ENCODE results near the gene UBASH3A.

UBASH3A gene

GRCh38 chr21:42367367-42368165 lies 36.1 kb upstream of the UBASH3A start:
- H3K4me3 ChIP-seq (ENCODE audit: low read depth in 1 of 2, low read length in 2 of 2): no peak overlapping the region
- H3K9me3 ChIP-seq (ENCODE audit: insufficient read depth, low read length, severe bottlenecking): no peaks in the 10 kb centered on the region
- ATAC-seq (ENCODE audit: insufficient read depth, low read depth): no peak
- H3K9ac ChIP-seq (ENCODE audit: low read depth, low read length): no peak overlapping the region
- no peak overlapping the region for H2AFZ ChIP-seq (ENCODE audit: low read depth, low read length)
- H3K4me2 ChIP-seq (ENCODE audit: insufficient read depth, low read length): no peak overlapping the region
- H3K27ac ChIP-seq (ENCODE audit: low read length): no peak overlapping the region
- no peak for DNase-seq
- no peaks in the 10 kb centered on the region for H3K4me1 ChIP-seq (ENCODE audit: insufficient read depth, low read length)
- H3K27me3 ChIP-seq (ENCODE audit: insufficient read depth, low read length, poor library complexity): no peaks in the 10 kb centered on the region
- H3K79me2 ChIP-seq (ENCODE audit: insufficient read depth, low read length): no peaks in the 10 kb centered on the region
- H3K36me3 ChIP-seq (ENCODE audit: insufficient read depth, low read length): no peaks in the 10 kb centered on the region
- no peaks in the 10 kb centered on the region for H4K20me1 ChIP-seq (ENCODE audit: insufficient read depth, low read length)
- peak; percentile 3 for TF ChIP-seq CTCF (IDR thresholded peaks at IDR 0.05; ENCODE audit: borderline replicate concordance, extremely low read depth, low read length, poor library complexity, severe bottlenecking)
- TF ChIP-seq EZH2 (IDR thresholded peaks at IDR 0.05; ENCODE audit: borderline replicate concordance, low read depth, low read length, severe bottlenecking): no peak

GRCh38 chr21:42369821-42370220 lies 33.9 kb upstream of the UBASH3A start:
- Histone ChIP-seq H2AFZ (ENCODE audit: low read depth, low read length) (no peak overlapping the region), H3K27me3 (ENCODE audit: insufficient read depth, low read length, poor library complexity) (no peaks in the 10 kb centered on the region), H3K9me3 (ENCODE audit: insufficient read depth, low read length, severe bottlenecking) (no peaks in the 10 kb centered on the region), H3K4me2 (ENCODE audit: insufficient read depth, low read length) (no peak overlapping the region), H4K20me1 (ENCODE audit: insufficient read depth, low read length) (no peaks in the 10 kb centered on the region), H3K79me2 (ENCODE audit: insufficient read depth, low read length) (no peaks in the 10 kb centered on the region), H3K4me1 (ENCODE audit: insufficient read depth, low read length) (no peaks in the 10 kb centered on the region), H3K27ac (ENCODE audit: low read length) (no peak overlapping the region), H3K9ac (ENCODE audit: low read depth, low read length) (no peak overlapping the region), H3K4me3 (ENCODE audit: low read depth in 1 of 2, low read length in 2 of 2) (no peak overlapping the region), H3K36me3 (ENCODE audit: insufficient read depth, low read length) (no peaks in the 10 kb centered on the region)
- no peak for DNase-seq
- peak; percentile 24 for TF ChIP-seq CTCF (IDR thresholded peaks at IDR 0.05; ENCODE audit: borderline replicate concordance, extremely low read depth, low read length, poor library complexity, severe bottlenecking)
- TF ChIP-seq EZH2 (IDR thresholded peaks at IDR 0.05; ENCODE audit: borderline replicate concordance, low read depth, low read length, severe bottlenecking): no peak
- ATAC-seq (ENCODE audit: insufficient read depth, low read depth): no peak

- H3K9me3 ChIP-seq (ENCODE audit: insufficient read depth, low read length, severe bottlenecking): no peaks in the 10 kb centered on the region
- no peak for ATAC-seq (ENCODE audit: insufficient read depth, low read depth)
- no peaks in the 10 kb centered on the region for H3K4me1 ChIP-seq (ENCODE audit: insufficient read depth, low read length)
- DNase-seq: no peak
- no peak overlapping the region for H2AFZ ChIP-seq (ENCODE audit: low read depth, low read length)
- 0 out of 2 replicates have a peak overlapping the region, but pooled peaks have one; percentile 37 for H3K27ac ChIP-seq (ENCODE audit: low read length)
- TF ChIP-seq CTCF (IDR thresholded peaks at IDR 0.05; ENCODE audit: borderline replicate concordance, extremely low read depth, low read length, poor library complexity, severe bottlenecking) (no peak), EZH2 (IDR thresholded peaks at IDR 0.05; ENCODE audit: borderline replicate concordance, low read depth, low read length, severe bottlenecking) (no peak)
- no peak overlapping the region for H3K4me2 ChIP-seq (ENCODE audit: insufficient read depth, low read length)
- no peaks in the 10 kb centered on the region for H3K79me2 ChIP-seq (ENCODE audit: insufficient read depth, low read length)
- H4K20me1 ChIP-seq (ENCODE audit: insufficient read depth, low read length): no peaks in the 10 kb centered on the region
- H3K9ac ChIP-seq (ENCODE audit: low read depth, low read length): no peak overlapping the region
- H3K4me3 ChIP-seq (ENCODE audit: low read depth in 1 of 2, low read length in 2 of 2): no peak overlapping the region
- H3K27me3 ChIP-seq (ENCODE audit: insufficient read depth, low read length, poor library complexity): no peaks in the 10 kb centered on the region
- no peaks in the 10 kb centered on the region for H3K36me3 ChIP-seq (ENCODE audit: insufficient read depth, low read length)
Observed at GRCh38 chr21:42370894-42371654, 32.6 kb upstream of the UBASH3A start.
